Measurements from ENCODE around the gene HEATR9. TPM values are rescaled to one million over a fixed set of nuclear protein-coding genes. Genes with fewer than 3 reads are reported as not detected.

Gene HEATR9
- total RNA-seq, 1 donor from 2014 or later, result 0.21 TPM

- ATAC-seq (no peak), DNase-seq (no peak)
- H3K27ac ChIP-seq, result no peak overlapping the region
- H3K4me3 ChIP-seq, result no peak overlapping the region
- no peaks in the 10 kb centered on the region for H3K4me1 ChIP-seq
- H3K27me3 ChIP-seq (ENCODE audit: low read depth), result no peaks in the 10 kb centered on the region
- intact Hi-C loops (cut with DNase I), result no loop called here
- H3K9me3 ChIP-seq, result no peaks in the 10 kb centered on the region
- no peak for TF ChIP-seq CTCF (IDR thresholded peaks at IDR 0.05)
- H3K36me3 ChIP-seq, result no peaks in the 10 kb centered on the region
Observed at GRCh38 chr17:35865412-35866340, 3.0 kb downstream of the HEATR9 start.

GRCh38 chr17:35864853-35865252 is 3.8 kb downstream of the HEATR9 start:
- Histone ChIP-seq H3K36me3 (no peaks in the 10 kb centered on the region), H3K9me3 (no peaks in the 10 kb centered on the region), H3K4me3 (no peak overlapping the region), H3K27ac (no peak overlapping the region), H3K4me1 (no peaks in the 10 kb centered on the region), H3K27me3 (ENCODE audit: low read depth) (no peaks in the 10 kb centered on the region)
- intact Hi-C loops (cut with DNase I), result no loop called here
- TF ChIP-seq CTCF (IDR thresholded peaks at IDR 0.05), result no peak
- ATAC-seq, result no peak
- no peak for DNase-seq

GRCh38 chr17:35856603-35857002 is 12.1 kb downstream of the HEATR9 start:
- TF ChIP-seq CTCF (IDR thresholded peaks at IDR 0.05), result no peak
- Histone ChIP-seq H3K9me3 (no peaks in the 10 kb centered on the region), H3K4me1 (no peaks in the 10 kb centered on the region), H3K27me3 (ENCODE audit: low read depth) (no peaks in the 10 kb centered on the region), H3K36me3 (peaks cover 5% of the 10 kb centered on the region), H3K4me3 (no peak overlapping the region), H3K27ac (no peak overlapping the region)
- DNase-seq (no peak), ATAC-seq (peak in 1 of 2 donors; percentile 74)
- intact Hi-C loops (cut with DNase I), result no loop called here

GRCh38 chr17:35855965-35856364 is 12.7 kb downstream of the HEATR9 start:
- no peak overlapping the region for H3K27ac ChIP-seq
- no peak overlapping the region for H3K4me3 ChIP-seq
- H3K36me3 ChIP-seq, result peaks cover 5% of the 10 kb centered on the region
- H3K27me3 ChIP-seq (ENCODE audit: low read depth), result no peaks in the 10 kb centered on the region
- no peak for TF ChIP-seq CTCF (IDR thresholded peaks at IDR 0.05)
- no peaks in the 10 kb centered on the region for H3K4me1 ChIP-seq
- intact Hi-C loops (cut with DNase I), result no loop called here
- DNase-seq (no peak), ATAC-seq (no peak)
- H3K9me3 ChIP-seq, result no peaks in the 10 kb centered on the region

- Histone ChIP-seq H3K4me1 (no peaks in the 10 kb centered on the region), H3K27me3 (ENCODE audit: low read depth) (no peaks in the 10 kb centered on the region), H3K36me3 (peaks cover 58% of the 10 kb centered on the region), H3K27ac (no peak overlapping the region), H3K4me3 (no peak overlapping the region), H3K9me3 (no peaks in the 10 kb centered on the region)
- peak; percentile 74 for TF ChIP-seq CTCF (IDR thresholded peaks at IDR 0.05)
- ATAC-seq (peak; percentile 62 to 71), DNase-seq (no peak)
- intact Hi-C loops (cut with DNase I), result no loop called here
Observed at GRCh38 chr17:35849469-35850348, 19.0 kb downstream of the HEATR9 start.

Measured in lower lobe of right lung (tissue), 2 donors.